ENCODE data around the gene NOD1. TPM values are rescaled to one million over a fixed set of nuclear protein-coding genes. Genes with fewer than 3 reads are reported as not detected.
A peak's percentile ranks its signal among the peaks of the same experiment; 100 is the strongest.
"Not testable (repeated sequence)": the region's sequence is repeated elsewhere in the genome, so short reads cannot be mapped to it uniquely, and the experiment has no call there.

Gene NOD1
- total and polyA plus RNA-seq, 2 of the 13 experiments (the other 11 are each of a cell fraction or from before 2014, with no cell fraction given), result 1.7 to 2.9 TPM

DNA sequence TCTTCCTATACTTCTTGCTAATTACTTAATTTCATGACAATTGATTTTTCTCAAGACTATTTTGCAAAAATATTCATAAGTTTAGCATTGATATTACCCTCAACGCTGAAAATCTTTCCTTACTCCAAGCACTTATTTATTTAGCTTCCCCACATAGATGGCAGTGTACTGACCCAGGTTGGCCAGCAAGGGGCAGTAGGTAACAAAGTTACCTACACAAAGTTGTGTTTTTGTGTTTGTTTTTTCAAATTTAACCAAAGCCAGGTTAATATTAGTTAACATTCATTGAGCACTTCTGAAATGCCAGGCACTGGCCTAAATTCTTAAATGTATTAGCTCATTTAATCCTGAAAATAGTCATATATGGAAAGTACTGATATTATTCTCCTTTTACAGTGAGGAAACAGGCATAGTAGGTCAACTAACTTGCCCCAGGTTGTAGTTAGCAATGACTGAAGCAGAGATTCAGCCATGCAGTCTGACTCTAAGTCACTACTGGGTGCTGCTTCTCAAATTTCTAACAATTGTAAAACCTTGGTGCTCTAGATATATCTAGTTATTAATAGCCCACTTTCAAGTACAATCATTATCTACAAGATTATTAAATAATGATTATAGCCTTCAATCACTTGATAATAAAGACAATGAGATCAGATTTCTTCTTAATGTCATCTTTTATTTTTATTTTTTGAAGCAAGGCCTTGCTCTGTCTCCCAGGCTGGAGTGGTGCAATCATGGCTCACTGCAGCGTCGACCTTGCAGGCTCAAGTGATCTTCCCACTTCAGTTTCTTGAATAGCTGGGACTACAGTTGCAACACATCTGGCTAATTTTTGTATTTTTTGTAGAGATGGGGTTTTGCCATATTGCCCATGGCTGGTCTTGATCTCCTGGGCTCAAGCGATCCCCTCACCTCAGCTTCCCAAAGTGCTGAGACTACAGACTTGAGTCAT is 31.8 kb upstream of the NOD1 start (continued):
- TF ChIP-seq, protein P1, sequence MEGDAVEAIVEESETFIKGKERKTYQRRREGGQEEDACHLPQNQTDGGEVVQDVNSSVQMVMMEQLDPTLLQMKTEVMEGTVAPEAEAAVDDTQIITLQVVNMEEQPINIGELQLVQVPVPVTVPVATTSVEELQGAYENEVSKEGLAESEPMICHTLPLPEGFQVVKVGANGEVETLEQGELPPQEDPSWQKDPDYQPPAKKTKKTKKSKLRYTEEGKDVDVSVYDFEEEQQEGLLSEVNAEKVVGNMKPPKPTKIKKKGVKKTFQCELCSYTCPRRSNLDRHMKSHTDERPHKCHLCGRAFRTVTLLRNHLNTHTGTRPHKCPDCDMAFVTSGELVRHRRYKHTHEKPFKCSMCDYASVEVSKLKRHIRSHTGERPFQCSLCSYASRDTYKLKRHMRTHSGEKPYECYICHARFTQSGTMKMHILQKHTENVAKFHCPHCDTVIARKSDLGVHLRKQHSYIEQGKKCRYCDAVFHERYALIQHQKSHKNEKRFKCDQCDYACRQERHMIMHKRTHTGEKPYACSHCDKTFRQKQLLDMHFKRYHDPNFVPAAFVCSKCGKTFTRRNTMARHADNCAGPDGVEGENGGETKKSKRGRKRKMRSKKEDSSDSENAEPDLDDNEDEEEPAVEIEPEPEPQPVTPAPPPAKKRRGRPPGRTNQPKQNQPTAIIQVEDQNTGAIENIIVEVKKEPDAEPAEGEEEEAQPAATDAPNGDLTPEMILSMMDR (CRISPR knock-in tag; IDR thresholded peaks at IDR 0.05), result peak; percentile 76
- peak; percentile 47 for TF ChIP-seq RAD21 (CRISPR knock-in tag; IDR thresholded peaks at IDR 0.05)

DNA sequence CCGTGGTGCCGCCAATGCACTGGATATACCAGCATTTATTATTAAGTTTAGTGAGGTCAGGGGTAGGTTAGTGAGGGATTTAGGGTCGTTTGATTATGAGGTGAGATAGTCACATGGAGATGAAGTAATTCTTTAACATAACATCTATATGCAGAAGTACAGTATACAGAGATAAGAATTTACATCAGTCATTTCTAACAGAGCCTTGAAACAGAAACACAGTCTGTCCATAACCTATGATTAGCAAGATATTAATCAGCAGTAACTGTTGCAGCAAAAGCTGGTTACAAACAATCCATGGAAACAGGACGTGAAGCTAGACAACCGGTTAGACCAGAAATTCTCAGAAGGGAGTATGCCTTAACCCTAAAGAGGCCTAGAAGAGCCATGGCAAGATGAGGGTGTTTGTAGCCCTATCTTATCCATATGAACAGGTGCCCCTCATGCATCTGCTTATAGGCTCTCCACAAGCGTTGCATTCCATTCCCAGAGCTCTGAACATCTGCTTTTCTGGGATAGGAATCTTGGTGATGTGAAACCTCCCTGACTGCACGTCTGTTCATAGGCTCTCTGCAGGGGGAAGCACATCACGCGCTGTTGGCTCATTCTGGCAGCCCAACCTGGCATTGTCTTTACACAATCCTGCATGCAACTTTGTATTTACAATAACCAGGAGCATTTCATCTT is 30.7 kb upstream of the NOD1 start:
- CTCF ChIA-PET (ENCODE audit: low intra/inter-chr PET ratio, low total read pairs), result interaction anchor here (1.2 to 3.8 kb wide), 4 partner anchors 39 to 231 kb away, joined by 3 to 29 read pairs (median 6); no protein-coding TSS in a partner anchor
- intact Hi-C loops (cut with micrococcal nuclease; ENCODE audit: unreplicated experiment); POLR2A ChIA-PET; H4K20me1 ChIP-seq (ENCODE audit: insufficient read depth, low read length); H3K4me2 ChIP-seq (ENCODE audit: low read depth, low read length); H2AFZ ChIP-seq (ENCODE audit: low read length); ATAC-seq; H3K79me2 ChIP-seq (ENCODE audit: insufficient read depth, low read length); H3K27ac ChIP-seq (ENCODE audit: extremely low read length, insufficient read depth, low read length); DNase-seq (ENCODE audit: low spot score); H3K9ac ChIP-seq (ENCODE audit: insufficient read depth, low read depth, low read length); in situ Hi-C loops (cut with HindIII; ENCODE audit: extremely low pct_ligation_motif_present, low pct_unique_long_range_greater_than_20kb); H3K9me3 ChIP-seq (ENCODE audit: low read length); H3K4me3 ChIP-seq (replicated peaks in 1 of 3; ENCODE audit: insufficient read depth in 1 of 3, low read depth in 2 of 3, low read length in 3 of 3); H3K4me1 ChIP-seq (ENCODE audit: insufficient read depth, low read length); FAIRE-seq; H3K36me3 ChIP-seq (replicated peaks in 1 of 2; ENCODE audit: control insufficient read depth in 1 of 2, insufficient read depth in 2 of 2, low read length in 2 of 2); H3K27me3 ChIP-seq (ENCODE audit: control insufficient read depth in 1 of 2, insufficient read depth in 2 of 2, low read length in 2 of 2); BruUV-seq (replicated peaks): not testable (repeated sequence)
- 49% methylated on average over 7 of the region's 9 CpGs for WGBS (ENCODE audit: low lambda C conversion rate)

Measured in HepG2 (cell line).